HG03571 (cell line): ENCODE measurements around the gene MOSPD2.

ENCODE experiments used
- ATAC-seq: cut with Tn5 transposase; IDR thresholded peaks from one replicate; pipeline ENCODE4 v1.9.1; 2021; ENCODE audit not compliant: unreplicated experiment

MOSPD2 gene

GRCh38 chrX:14913241-14913640 is 40.0 kb downstream of the MOSPD2 start:
- ATAC-seq, result no peak

- ATAC-seq, result no peak
These were observed 42.4 kb downstream of the MOSPD2 start for GRCh38 chrX:14915596-14915995.

GRCh38 chrX:14916017-14916674 is 42.9 kb downstream of the MOSPD2 start:
- ATAC-seq, result no peak

- no peak for ATAC-seq
These were observed 46.2 kb downstream of the MOSPD2 start for GRCh38 chrX:14919407-14919806.

- no peak for ATAC-seq
These were observed 47.0 kb downstream of the MOSPD2 start for GRCh38 chrX:14920196-14920595.

GRCh38 chrX:14922437-14922836 is 49.2 kb downstream of the MOSPD2 start:
- no peak for ATAC-seq

- no peak for ATAC-seq
These were observed 50.5 kb downstream of the MOSPD2 start for GRCh38 chrX:14923761-14924160.

- ATAC-seq, result no peak
These were observed 53.2 kb downstream of the MOSPD2 start for GRCh38 chrX:14926471-14926870.

GRCh38 chrX:14927401-14927800 is 54.2 kb downstream of the MOSPD2 start:
- ATAC-seq, result no peak

GRCh38 chrX:14930663-14931062 is 57.4 kb downstream of the MOSPD2 start:
- no peak for ATAC-seq

- ATAC-seq, result no peak
These were observed 58.9 kb downstream of the MOSPD2 start for GRCh38 chrX:14932136-14932535.

GRCh38 chrX:14934423-14934822 is 61.2 kb downstream of the MOSPD2 start:
- no peak for ATAC-seq

GRCh38 chrX:14936561-14936960 is 63.3 kb downstream of the MOSPD2 start:
- ATAC-seq, result no peak

- ATAC-seq, result no peak
These were observed 66.4 kb downstream of the MOSPD2 start for GRCh38 chrX:14939644-14940043.

GRCh38 chrX:14941301-14941700 is 68.1 kb downstream of the MOSPD2 start:
- no peak for ATAC-seq

GRCh38 chrX:14942341-14942740 is 69.1 kb downstream of the MOSPD2 start:
- ATAC-seq, result no peak

- no peak for ATAC-seq
These were observed 70.7 kb downstream of the MOSPD2 start for GRCh38 chrX:14943962-14944361.

GRCh38 chrX:14946606-14947155 is 73.5 kb downstream of the MOSPD2 start:
- ATAC-seq, result no peak

- no peak for ATAC-seq
These were observed 75.5 kb downstream of the MOSPD2 start for GRCh38 chrX:14948691-14949090.

GRCh38 chrX:14956813-14957582 is 83.8 kb downstream of the MOSPD2 start:
- ATAC-seq, result no peak

GRCh38 chrX:14963447-14964236 is 90.4 kb downstream of the MOSPD2 start:
- no peak for ATAC-seq

GRCh38 chrX:14964500-14964899 is 91.3 kb downstream of the MOSPD2 start:
- ATAC-seq, result no peak
